Measurements from ENCODE around the gene AKR1D1.
"Not testable (repeated sequence)": the region's sequence is repeated elsewhere in the genome, so short reads cannot be mapped to it uniquely, and the experiment has no call there.

AKR1D1 gene

GRCh38 chr7:138072726-138073125, 3.5 kb upstream of the AKR1D1 start:
- in situ Hi-C loops (cut with HindIII; ENCODE audit: low sequenced_read_pairs) = no loop called here

- in situ Hi-C loops (cut with HindIII; ENCODE audit: low sequenced_read_pairs) = no loop called here
Observed at GRCh38 chr7:138074121-138074520, 2.1 kb upstream of the AKR1D1 start.

GRCh38 chr7:138074540-138074939, 1.7 kb upstream of the AKR1D1 start:
- in situ Hi-C loops (cut with HindIII; ENCODE audit: low sequenced_read_pairs) = no loop called here

GRCh38 chr7:138075350-138075749, 909 bp upstream of the AKR1D1 start:
- in situ Hi-C loops (cut with HindIII; ENCODE audit: low sequenced_read_pairs) = no loop called here

- in situ Hi-C loops (cut with HindIII; ENCODE audit: low sequenced_read_pairs) = not testable (repeated sequence)
Observed at GRCh38 chr7:138075786-138076185, 473 bp upstream of the AKR1D1 start.

GRCh38 chr7:138077809-138078208, 1.6 kb downstream of the AKR1D1 start:
- in situ Hi-C loops (cut with HindIII; ENCODE audit: low sequenced_read_pairs) = no loop called here

GRCh38 chr7:138079137-138079536, 2.9 kb downstream of the AKR1D1 start:
- in situ Hi-C loops (cut with HindIII; ENCODE audit: low sequenced_read_pairs) = no loop called here

GRCh38 chr7:138081868-138082267, 5.6 kb downstream of the AKR1D1 start:
- in situ Hi-C loops (cut with HindIII; ENCODE audit: low sequenced_read_pairs) = no loop called here

GRCh38 chr7:138083859-138084258, 7.6 kb downstream of the AKR1D1 start:
- in situ Hi-C loops (cut with HindIII; ENCODE audit: low sequenced_read_pairs) = no loop called here

GRCh38 chr7:138086563-138087270, 10.5 kb downstream of the AKR1D1 start:
- in situ Hi-C loops (cut with HindIII; ENCODE audit: low sequenced_read_pairs) = no loop called here

GRCh38 chr7:138089080-138089901, 13.0 kb downstream of the AKR1D1 start:
- in situ Hi-C loops (cut with HindIII; ENCODE audit: low sequenced_read_pairs) = no loop called here

GRCh38 chr7:138091032-138091431, 14.8 kb downstream of the AKR1D1 start:
- in situ Hi-C loops (cut with HindIII; ENCODE audit: low sequenced_read_pairs) = no loop called here

GRCh38 chr7:138091840-138092239, 15.6 kb downstream of the AKR1D1 start:
- in situ Hi-C loops (cut with HindIII; ENCODE audit: low sequenced_read_pairs) = not testable (repeated sequence)

- in situ Hi-C loops (cut with HindIII; ENCODE audit: low sequenced_read_pairs) = no loop called here
Observed at GRCh38 chr7:138092486-138093028, 16.3 kb downstream of the AKR1D1 start.

- in situ Hi-C loops (cut with HindIII; ENCODE audit: low sequenced_read_pairs) = no loop called here
Observed at GRCh38 chr7:138095972-138096935, 20.0 kb downstream of the AKR1D1 start.

- in situ Hi-C loops (cut with HindIII; ENCODE audit: low sequenced_read_pairs) = no loop called here
Observed at GRCh38 chr7:138097064-138097741, 20.9 kb downstream of the AKR1D1 start.

GRCh38 chr7:138099813-138100212, 23.6 kb downstream of the AKR1D1 start:
- in situ Hi-C loops (cut with HindIII; ENCODE audit: low sequenced_read_pairs) = no loop called here

GRCh38 chr7:138105221-138105620, 29.0 kb downstream of the AKR1D1 start:
- in situ Hi-C loops (cut with HindIII; ENCODE audit: low sequenced_read_pairs) = no loop called here

GRCh38 chr7:138115047-138115446, 38.8 kb downstream of the AKR1D1 start:
- in situ Hi-C loops (cut with HindIII; ENCODE audit: low sequenced_read_pairs) = no loop called here

- in situ Hi-C loops (cut with HindIII; ENCODE audit: low sequenced_read_pairs) = no loop called here
Observed at GRCh38 chr7:138116141-138116540, 39.9 kb downstream of the AKR1D1 start.

Data from endothelial cell of hepatic sinusoid (primary cell).